Stimulated activated CD8-positive, alpha-beta memory T cell treated with anti-CD3 and anti-CD28 coated beads, Interleukin-15, amount 100 ng/mL, for 4 hours (primary cell): ENCODE data around the gene ASPM.
"Not testable (repeated sequence)": the region's sequence is repeated elsewhere in the genome, so short reads cannot be mapped to it uniquely, and the experiment has no call there.

ENCODE experiments used
- DNase-seq, 2 donors: peaks; one replicate each; pipeline ENCODE4 v3.0.0-alpha.2; 2020; ENCODE audit warnings: low read depth in 2 of 2

Gene ASPM

GRCh38 chr1:197083474-197083873, 63.0 kb downstream of the ASPM start:
- DNase-seq, result no peak

DNA sequence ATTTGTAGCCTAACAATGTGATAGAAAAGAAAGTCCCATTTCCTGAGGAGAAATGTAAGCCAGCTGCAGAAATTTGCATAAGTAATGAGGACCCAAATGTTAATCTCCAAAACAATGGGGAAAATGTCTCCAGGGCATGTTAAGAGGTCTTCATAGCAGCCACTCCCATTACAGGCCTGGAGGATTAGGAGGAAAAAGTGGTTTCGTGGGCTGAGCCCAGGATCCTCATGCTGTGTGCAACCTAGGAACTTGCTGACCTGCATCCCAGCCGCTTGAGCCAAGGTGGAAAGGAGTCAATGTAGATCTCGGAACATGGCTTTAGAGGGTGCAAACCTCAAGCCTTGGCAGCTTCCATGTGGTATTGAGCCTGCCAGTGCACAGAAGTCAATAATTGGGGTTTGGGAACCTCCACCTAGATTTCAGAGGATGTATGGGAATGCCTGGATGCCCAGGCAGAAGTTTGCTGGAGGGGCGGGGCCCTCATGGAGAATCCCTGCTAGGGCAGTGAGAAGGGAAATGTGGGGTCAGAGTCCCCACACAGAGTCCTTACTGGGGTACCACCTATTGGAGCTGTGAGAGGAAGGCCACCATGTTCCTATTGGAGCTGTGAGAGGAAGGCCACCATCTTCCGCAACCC, 65.2 kb downstream of the ASPM start:
- no peak for DNase-seq

GRCh38 chr1:197080323-197080722, 66.1 kb downstream of the ASPM start:
- no peak for DNase-seq

GRCh38 chr1:197076585-197076984, 69.9 kb downstream of the ASPM start:
- no peak for DNase-seq

GRCh38 chr1:197073978-197074377, 72.5 kb downstream of the ASPM start:
- no peak for DNase-seq

GRCh38 chr1:197067457-197067818, 79.0 kb downstream of the ASPM start:
- no peak for DNase-seq

DNA sequence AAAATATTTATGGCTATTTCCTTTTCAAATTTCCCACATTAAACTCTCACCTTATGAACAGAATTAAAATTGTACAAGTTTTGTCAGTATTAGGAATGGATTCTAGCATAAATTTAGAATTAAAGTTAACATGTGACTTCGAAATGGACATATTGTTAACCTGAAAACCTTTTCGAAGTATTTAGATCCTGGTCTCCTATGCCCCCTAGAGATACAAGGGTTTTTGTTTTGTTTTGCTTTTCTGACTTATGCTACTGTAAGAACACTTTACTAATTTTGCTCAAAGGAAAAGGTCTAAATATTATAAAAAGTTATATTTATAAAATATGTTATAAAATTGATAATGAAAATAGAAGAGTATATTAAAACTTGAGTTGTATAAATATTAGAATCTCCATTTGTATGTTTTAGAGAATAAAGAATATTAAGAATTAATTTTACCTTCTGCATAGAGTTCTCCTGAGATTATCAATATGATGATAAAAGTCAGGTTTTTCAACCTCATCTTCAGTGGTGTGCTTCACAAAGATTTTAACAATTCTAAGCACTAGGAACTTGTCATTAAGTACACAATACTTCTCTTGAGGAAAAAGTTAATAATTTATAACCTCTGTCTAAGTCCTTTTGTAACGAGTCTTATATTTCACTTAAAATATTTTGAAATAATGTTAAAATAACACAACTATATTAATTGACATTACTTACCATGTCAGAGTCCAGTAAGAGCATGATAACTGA, 79.6 kb downstream of the ASPM start, which contains the start of gene F13B:
TSS of gene F13B (minus strand) at position 542 of the 738 bp plus-strand sequence. CDS start at position 505, 37 bp downstream.
- no peak for DNase-seq

DNA sequence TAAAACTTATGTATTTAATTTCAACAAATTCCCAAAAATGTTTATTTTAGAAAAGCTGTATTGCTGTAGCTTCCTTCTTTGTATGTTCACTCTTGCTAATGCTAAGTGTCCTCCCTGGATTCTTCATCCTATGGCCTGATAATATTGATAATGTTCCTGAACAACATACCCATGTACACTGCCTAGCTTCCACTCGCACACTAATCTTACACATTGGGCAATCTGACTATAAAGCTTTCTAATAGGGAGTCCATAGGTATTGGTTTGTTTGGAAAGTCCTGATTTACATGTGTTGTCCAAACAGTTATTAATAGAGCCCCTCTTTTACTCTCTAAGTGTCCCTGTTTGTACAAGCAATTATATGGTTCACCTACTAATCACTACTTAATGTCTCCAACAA, 80.2 kb downstream of the ASPM start:
- no peak for DNase-seq

GRCh38 chr1:197065559-197065958, 80.9 kb downstream of the ASPM start:
- DNase-seq, result no peak

- DNase-seq, result no peak
Measured at GRCh38 chr1:197063212-197063611, 83.3 kb downstream of the ASPM start.

DNA sequence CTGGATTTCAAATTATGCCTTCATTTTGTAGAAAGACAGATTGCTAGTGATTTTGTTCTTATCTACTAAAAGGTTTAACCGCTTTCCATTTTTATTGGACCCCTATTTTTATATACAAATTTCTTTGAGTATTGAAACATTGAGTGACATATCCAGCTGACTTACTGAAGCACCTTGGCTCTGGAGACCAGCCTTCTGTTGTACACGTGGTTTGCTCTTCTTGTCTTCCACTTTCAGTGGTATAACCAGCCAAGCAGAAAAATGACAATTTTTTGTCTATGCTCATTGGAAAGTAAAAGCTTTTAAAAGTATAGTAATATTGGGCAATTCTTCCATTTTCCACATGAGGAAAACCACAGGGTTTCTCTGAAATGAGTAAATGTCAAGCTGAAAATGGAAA, 83.8 kb downstream of the ASPM start:
- DNase-seq, result no peak

- no peak for DNase-seq
Measured at GRCh38 chr1:197049100-197049499, 97.4 kb downstream of the ASPM start.

GRCh38 chr1:197042676-197043341, 103.7 kb downstream of the ASPM start:
- DNase-seq, result no peak

DNA sequence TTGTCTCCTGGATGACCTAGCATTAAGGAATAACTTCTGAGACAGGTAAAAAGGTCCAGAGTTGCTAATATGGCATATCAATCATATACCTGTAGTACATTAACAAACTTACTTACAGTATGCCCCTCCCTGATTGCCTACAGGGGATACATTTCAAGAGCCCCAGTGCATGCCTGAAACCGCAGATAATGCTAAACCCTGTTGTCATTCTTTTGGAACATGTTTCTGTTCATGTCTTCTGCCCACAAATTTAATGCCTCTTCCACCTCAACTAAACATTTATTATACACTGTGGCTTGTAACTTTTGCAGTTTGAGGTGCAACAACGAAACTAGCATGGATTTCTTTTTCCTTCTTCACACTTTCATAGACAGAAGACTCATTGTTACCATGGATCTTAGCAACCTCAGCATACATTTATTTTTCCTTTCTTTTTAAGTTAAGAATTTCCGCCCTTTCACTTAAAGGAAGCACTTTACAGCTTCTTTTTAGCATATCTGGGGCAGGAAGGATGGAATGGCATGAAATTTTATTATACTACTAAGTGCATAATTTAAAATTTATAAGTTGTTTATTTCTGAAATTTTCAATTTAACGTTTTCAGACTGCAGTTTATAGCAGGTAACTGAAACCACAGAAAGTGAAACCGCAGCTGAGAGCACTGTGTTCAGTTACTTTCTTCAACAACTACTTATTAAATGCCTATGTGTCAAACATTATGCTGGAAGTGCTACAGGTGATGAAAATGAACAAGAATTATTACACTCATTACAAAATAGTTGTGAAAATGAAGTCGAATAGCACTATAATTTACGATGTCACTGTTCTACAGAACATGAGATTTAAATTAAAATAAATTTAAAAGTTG, 104.7 kb downstream of the ASPM start:
- DNase-seq, result no peak

DNA sequence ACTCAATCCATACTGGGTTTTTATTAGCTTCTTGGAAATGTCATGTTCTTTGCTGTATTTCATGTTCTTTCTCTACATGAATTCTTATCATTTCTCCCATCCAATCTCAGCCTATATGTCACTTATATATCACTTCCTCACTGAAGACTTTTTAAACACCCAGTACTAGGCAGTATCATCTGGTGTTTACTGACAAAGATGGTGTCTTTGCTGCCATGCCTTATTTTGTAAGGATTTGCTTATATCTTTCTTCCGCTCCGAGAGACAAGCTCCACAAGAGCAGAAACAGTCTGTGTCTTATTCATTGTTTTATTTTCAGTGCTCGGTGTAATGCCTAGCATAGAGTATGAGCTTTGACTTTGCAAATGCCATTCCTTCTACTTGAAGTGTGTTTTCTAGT, 109.6 kb downstream of the ASPM start:
- DNase-seq, result no peak

DNA sequence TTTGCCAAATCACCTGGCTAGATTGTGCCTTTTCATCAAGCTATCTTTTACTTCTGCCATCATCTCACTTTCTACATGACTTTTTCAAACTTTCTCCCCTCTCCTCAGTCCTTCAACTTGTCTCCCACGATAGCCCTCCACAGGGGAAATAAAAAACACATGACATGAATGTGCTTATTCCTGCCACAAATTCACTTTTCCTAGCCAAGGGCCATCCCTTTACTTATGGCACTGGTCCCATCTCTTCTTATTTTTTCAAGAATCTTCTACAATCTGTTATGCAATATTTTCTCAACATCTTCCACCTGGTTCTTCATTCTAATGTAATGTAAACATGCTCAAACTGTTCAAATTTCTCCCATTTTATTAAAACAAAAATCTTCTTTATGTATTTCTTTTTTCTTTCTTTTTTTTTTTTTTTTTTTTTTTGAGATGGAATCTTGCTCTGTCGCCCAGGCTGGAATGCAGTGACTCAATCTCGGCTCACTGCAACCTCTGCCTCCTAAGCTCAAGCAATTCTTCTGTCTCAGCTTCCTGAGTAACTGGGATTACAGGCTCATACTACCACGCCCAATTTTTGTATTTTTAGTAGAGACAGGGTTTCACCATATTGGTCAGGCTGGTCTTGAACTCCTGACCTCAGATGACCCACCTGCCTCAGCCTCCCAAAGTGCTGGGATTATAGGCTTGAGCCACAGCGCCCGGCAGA, 111.7 kb downstream of the ASPM start:
- not testable (repeated sequence) for DNase-seq
